HG03565 (cell line): ENCODE data around the gene PCSK6.

Source experiments
- ATAC-seq: cut with Tn5 transposase; IDR thresholded peaks from one replicate; pipeline ENCODE4 v1.9.1; 2021; ENCODE audit warnings: mild to moderate bottlenecking, moderate library complexity; ENCODE audit not compliant: unreplicated experiment

PCSK6 gene

DNA sequence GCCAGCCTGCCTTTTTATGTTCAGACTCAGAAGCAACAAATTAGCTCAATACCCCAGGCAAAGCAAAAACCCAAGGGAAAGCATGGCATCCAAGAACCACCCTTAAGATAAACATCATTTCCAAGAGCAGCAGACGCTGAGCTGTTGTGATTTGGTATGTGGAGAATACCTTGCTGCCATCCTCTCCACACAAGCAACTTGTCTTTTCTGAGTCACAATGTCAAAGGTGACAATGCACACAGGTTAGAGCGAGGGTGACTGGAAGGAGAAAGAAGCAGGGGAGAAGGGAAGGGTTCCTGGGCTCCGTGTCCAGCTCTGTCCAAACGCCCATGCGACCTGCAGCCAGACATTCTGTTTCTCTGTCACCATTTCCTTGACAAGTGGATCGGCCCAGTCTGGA is 6.0 kb downstream of the PCSK6 start:
- no peak for ATAC-seq

GRCh38 chr15:101482526-101483371 is 6.8 kb downstream of the PCSK6 start:
- ATAC-seq = no peak

- ATAC-seq = no peak
Measured at GRCh38 chr15:101481917-101482525, 7.5 kb downstream of the PCSK6 start.

GRCh38 chr15:101481381-101481705 is 8.2 kb downstream of the PCSK6 start:
- ATAC-seq = no peak

- ATAC-seq = no peak
Measured at GRCh38 chr15:101480613-101481380, 8.7 kb downstream of the PCSK6 start.

DNA sequence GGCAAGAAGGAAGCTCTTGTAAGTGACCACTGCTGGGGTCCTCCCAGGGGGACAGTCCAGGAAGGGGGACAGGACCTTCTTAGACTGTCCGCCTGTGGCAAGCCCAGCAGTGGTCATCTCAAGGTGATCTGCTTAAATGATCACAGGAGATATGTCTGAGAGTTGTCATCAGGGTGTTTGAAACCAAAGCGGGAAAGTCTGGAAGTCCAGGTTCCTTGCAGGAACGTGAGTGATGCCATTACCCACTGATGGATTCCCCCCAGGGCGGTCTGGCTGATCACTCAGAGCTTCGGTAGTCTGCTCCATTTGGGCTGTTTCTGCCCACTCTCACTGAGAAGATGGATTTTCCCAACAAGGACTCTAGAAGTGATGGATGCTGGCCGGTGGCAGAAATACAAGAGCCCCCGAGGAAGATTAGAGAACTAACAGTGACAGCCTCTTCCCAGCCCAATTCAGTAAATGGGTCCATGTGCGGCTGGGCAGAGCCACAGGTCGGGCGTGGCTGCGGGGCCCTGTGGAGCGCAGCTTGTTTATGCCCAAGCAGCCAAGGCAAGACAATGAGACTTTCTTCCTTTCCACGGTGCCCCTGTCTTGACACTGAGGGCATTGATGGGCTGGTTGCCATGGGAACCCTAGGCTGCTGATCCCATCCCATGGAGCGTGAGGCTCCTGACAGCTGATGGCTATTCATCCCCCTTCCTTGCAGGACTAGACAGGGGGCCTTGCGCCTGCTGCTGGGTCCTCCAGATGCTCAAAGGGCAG is 9.5 kb downstream of the PCSK6 start:
- no peak for ATAC-seq

DNA sequence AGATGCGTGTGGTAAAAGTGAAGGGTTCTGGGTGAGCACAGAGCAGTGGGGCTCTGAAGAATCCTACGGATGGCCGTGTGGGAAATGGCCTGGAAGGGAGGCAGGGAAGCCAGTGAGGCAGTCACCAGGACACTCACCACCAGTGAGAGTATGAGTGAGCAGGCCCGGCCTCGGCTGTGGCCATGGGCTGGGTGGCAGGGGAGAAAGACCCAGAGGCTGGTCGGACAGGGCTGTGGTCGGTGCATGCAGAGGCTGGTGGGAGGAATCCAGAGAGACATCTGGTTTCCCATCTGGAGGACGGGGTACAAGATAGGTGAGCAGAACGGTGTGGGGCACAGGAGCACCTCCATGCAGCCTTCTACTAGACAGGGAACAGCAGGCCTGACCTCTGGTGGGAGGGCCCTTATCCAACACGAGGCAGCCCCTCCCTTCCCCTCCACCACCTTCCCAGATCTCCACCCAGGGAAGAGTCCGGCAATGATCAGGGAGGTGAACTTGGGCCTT is 10.1 kb downstream of the PCSK6 start:
- no peak for ATAC-seq

GRCh38 chr15:101478701-101479341 is 10.7 kb downstream of the PCSK6 start:
- ATAC-seq = no peak

- no peak for ATAC-seq
Measured at GRCh38 chr15:101477851-101478362, 11.6 kb downstream of the PCSK6 start.

DNA sequence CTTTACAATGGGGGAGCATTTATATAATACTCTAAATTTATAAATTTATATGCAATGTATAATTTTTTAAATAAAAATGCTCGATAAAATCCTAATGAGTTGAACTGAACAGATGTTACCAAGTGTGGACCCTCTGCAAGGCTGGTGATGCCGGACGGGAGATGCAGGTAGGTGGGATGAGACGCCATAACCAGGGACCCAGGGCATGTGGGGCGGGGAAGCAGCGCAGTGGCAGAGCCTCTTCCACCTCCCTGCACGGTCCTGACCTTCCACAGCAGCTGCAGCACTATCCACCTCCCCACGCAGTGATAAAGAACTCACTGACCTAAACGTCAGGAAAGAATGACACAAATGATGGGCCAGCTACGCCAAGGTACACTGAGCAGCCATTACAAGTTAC is 12.8 kb downstream of the PCSK6 start:
- no peak for ATAC-seq

- no peak for ATAC-seq
Measured at GRCh38 chr15:101474983-101475382, 14.5 kb downstream of the PCSK6 start.

- no peak for ATAC-seq
Measured at GRCh38 chr15:101474233-101474632, 15.3 kb downstream of the PCSK6 start.

DNA sequence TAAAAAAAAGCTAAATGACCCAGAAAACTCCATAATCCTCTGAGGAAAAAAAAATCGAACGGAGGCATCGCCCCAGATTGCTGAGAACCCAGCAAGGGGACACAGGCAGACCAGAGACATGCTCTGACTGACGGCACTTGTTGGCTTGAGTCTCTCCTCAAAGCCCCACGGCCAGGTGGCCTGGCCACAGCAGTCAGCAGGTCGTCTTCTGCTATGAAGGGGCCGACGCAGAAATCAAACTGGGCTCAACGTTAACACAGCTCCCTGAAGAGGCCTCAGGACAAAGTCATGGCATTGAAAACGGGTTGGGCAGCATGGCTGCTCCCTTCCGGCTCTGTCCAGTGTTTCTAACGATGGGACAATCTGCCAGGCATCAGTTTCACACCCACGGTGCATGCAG is 17.5 kb downstream of the PCSK6 start:
- ATAC-seq = no peak

GRCh38 chr15:101470548-101471239 is 18.8 kb downstream of the PCSK6 start:
- ATAC-seq = no peak

- ATAC-seq = no peak
Measured at GRCh38 chr15:101469520-101470288, 19.8 kb downstream of the PCSK6 start.

- ATAC-seq = no peak
Measured at GRCh38 chr15:101466188-101466587, 23.3 kb downstream of the PCSK6 start.

- ATAC-seq = no peak
Measured at GRCh38 chr15:101464999-101465669, 24.4 kb downstream of the PCSK6 start.

DNA sequence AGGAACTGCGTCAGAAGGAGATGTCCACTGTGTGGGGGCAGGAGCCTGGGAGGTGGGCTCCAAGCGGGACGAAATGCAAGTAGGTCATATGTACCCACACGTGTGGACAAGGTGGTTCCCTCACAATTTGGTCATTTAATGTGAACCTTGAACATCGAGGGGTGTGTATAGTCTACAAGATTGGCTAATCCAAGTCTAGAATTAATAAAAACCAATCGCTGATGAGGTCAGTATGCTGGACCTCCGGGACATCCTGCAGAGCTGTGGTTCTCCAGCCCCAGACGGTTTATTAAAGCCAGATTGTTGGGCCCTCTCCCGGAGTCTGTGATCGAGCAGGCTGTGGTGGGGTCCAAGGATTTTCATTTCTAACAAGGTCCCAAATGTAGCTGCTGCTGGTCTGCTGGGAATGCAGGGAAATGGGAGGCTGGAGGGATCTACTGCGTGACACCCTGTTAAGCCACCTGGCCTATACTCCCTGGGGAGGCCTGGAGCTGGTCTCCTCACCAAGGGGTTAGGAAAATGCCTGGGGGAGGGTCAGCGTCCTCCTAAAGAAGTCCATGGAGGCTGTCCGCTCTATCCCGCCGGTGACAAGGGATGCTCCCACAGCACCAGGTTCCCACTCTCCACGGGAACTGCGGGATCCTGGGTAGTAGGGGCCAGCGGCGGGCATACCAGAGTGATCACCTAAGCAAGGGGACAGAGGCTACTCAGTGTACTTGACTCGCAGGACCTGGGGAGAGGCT is 25.1 kb downstream of the PCSK6 start:
- ATAC-seq = no peak
